Tibial nerve (tissue), 4 donors: ENCODE measurements around the gene IGSF22. TPM values are rescaled to one million over a fixed set of nuclear protein-coding genes. Genes with fewer than 3 reads are reported as not detected.
"Not testable (repeated sequence)": the region's sequence is repeated elsewhere in the genome, so short reads cannot be mapped to it uniquely, and the experiment has no call there.

Source experiments
- DNase-seq, 2 donors: peaks; one replicate each; pipeline ENCODE4 v3.0.0-alpha.2; 2019; ENCODE audit warnings: low spot score in 2 of 2
- H3K27ac ChIP-seq, 4 donors: fragments of 200-600 bp; sonication (generic) in 3 of 4; one replicate each; pipeline ENCODE4 v1.5.1; 2017 to 2019; ENCODE audit warnings: mild to moderate bottlenecking in 1 of 4
- H3K27me3 ChIP-seq, 2 donors: fragments of 200-600 bp; sonication (generic) in 1 of 2; one replicate each; pipeline versions ENCODE4 v1.5.1 to v1.6.0; 2017 to 2019
- H3K36me3 ChIP-seq, 3 donors: fragments of 200-600 bp; sonication (generic); one replicate each; pipeline ENCODE4 v1.5.1; 2018 to 2019
- H3K4me1 ChIP-seq, 4 donors: fragments of 200-600 bp; sonication (generic) in 3 of 4; one replicate each; pipeline ENCODE4 v1.5.1; 2017 to 2019
- H3K4me3 ChIP-seq, 4 donors: fragments of 200-600 bp; sonication (generic) in 3 of 4; one replicate each; pipeline ENCODE4 v1.5.1; 2017 to 2019; ENCODE audit warnings: mild to moderate bottlenecking in 1 of 4, moderate library complexity in 1 of 4
- H3K9me3 ChIP-seq, 4 donors: fragments of 200-600 bp; sonication (generic) in 3 of 4; one replicate each; pipeline ENCODE4 v1.5.1; 2017 to 2019
- CTCF ChIP-seq, 5 experiments: fragments of 200-600 bp in 3 of 5; fragments of 450-650 bp in 2 of 5; sonication (generic) in 3 of 5; IDR thresholded peaks; one replicate each; pipeline ENCODE4 v1.5.1; 2016 to 2019; ENCODE audit warnings: antibody characterized with exemption in 5 of 5, mild to moderate bottlenecking in 3 of 5, moderate library complexity in 2 of 5
- EP300 ChIP-seq, 2 donors: sonication (generic); formaldehyde crosslinking; IDR thresholded peaks; one replicate each; pipeline ENCODE4 v1.6.1; 2017; ENCODE audit warnings: antibody characterized with exemption in 2 of 2, mild to moderate bottlenecking in 1 of 2
- POLR2A ChIP-seq, 2 donors: fragments of 450-650 bp; IDR thresholded peaks; one replicate each; pipeline ENCODE4 v1.6.1; 2017; ENCODE audit warnings: antibody characterized with exemption in 2 of 2, mild to moderate bottlenecking in 2 of 2, moderate library complexity in 2 of 2
- WGBS, 2 donors: methylation state at CpG; one replicate each; pipeline ENCODE4 v1.1.5; 2018; 5-methylcytosine and 5-hydroxymethylcytosine counted together
- total RNA-seq, 4 donors: library from RNA; depleted of rRNA; stranded (reverse); fragments of >200 nt; gene quantifications; one replicate each; pipeline ENCODE4 v1.1.0, GENCODE V29; 2016

IGSF22 gene
- total RNA-seq, 4 donors from 2014 or later = 0.44 to 0.90 TPM; not detected in 2

GRCh38 chr11:18677560-18677959, 48.4 kb downstream of the IGSF22 start:
- no peaks in the 10 kb centered on the region for H3K36me3 ChIP-seq
- DNase-seq = no peak
- 81 to 92% methylated on average over 3 of the region's 3 CpGs for WGBS, 2 donors
- H3K4me3 ChIP-seq = no peak overlapping the region
- TF ChIP-seq POLR2A (IDR thresholded peaks at IDR 0.05) = no peak
- TF ChIP-seq CTCF (IDR thresholded peaks at IDR 0.05) = no peak
- no peak for TF ChIP-seq EP300 (IDR thresholded peaks at IDR 0.05)
- H3K27ac ChIP-seq = no peak overlapping the region
- no peaks in the 10 kb centered on the region for H3K9me3 ChIP-seq
- no peaks in the 10 kb centered on the region for H3K27me3 ChIP-seq
- H3K4me1 ChIP-seq = no peaks in the 10 kb centered on the region

GRCh38 chr11:18676803-18677202, 49.2 kb downstream of the IGSF22 start:
- TF ChIP-seq CTCF (IDR thresholded peaks at IDR 0.05) (no peak), EP300 (IDR thresholded peaks at IDR 0.05) (no peak), POLR2A (IDR thresholded peaks at IDR 0.05) (no peak)
- no peak overlapping the region for H3K4me3 ChIP-seq
- H3K4me1 ChIP-seq = no peaks in the 10 kb centered on the region
- no peak overlapping the region for H3K27ac ChIP-seq
- no peaks in the 10 kb centered on the region for H3K9me3 ChIP-seq
- no peaks in the 10 kb centered on the region for H3K27me3 ChIP-seq
- no peaks in the 10 kb centered on the region for H3K36me3 ChIP-seq
- DNase-seq = no peak
- 68 to 77% methylated on average over 4 of the region's 4 CpGs for WGBS, 2 donors

GRCh38 chr11:18672209-18672608, 53.8 kb downstream of the IGSF22 start:
- 75 to 81% methylated on average over 7 of the region's 7 CpGs for WGBS, 2 donors
- H3K4me1 ChIP-seq, H3K27ac ChIP-seq, DNase-seq, H3K36me3 ChIP-seq, H3K27me3 ChIP-seq, H3K9me3 ChIP-seq, H3K4me3 ChIP-seq: not testable (repeated sequence)

GRCh38 chr11:18671246-18671645, 54.7 kb downstream of the IGSF22 start:
- DNase-seq = no peak

GRCh38 chr11:18669711-18670110, 56.3 kb downstream of the IGSF22 start:
- TF ChIP-seq EP300 (IDR thresholded peaks at IDR 0.05) (no peak), CTCF (IDR thresholded peaks at IDR 0.05) (no peak), POLR2A (IDR thresholded peaks at IDR 0.05) (no peak)
- 71 to 77% methylated on average over 4 of the region's 4 CpGs for WGBS, 2 donors
- no peak overlapping the region for H3K4me3 ChIP-seq
- no peak for DNase-seq
- H3K36me3 ChIP-seq = no peaks in the 10 kb centered on the region
- H3K4me1 ChIP-seq = no peaks in the 10 kb centered on the region
- H3K27ac ChIP-seq = no peak overlapping the region
- no peaks in the 10 kb centered on the region for H3K27me3 ChIP-seq
- H3K9me3 ChIP-seq = no peaks in the 10 kb centered on the region

More at GRCh38 chr11:18671246-18671645, 54.7 kb downstream of the IGSF22 start:
- no peaks in the 10 kb centered on the region for H3K27me3 ChIP-seq
- WGBS, 2 donors = 86 to 87% methylated on average over 2 of the region's 2 CpGs
- TF ChIP-seq POLR2A (IDR thresholded peaks at IDR 0.05) (no peak), CTCF (IDR thresholded peaks at IDR 0.05) (no peak), EP300 (IDR thresholded peaks at IDR 0.05) (no peak)
- H3K4me3 ChIP-seq = no peak overlapping the region
- no peaks in the 10 kb centered on the region for H3K4me1 ChIP-seq
- no peaks in the 10 kb centered on the region for H3K9me3 ChIP-seq
- no peak overlapping the region for H3K27ac ChIP-seq
- no peaks in the 10 kb centered on the region for H3K36me3 ChIP-seq

GRCh38 chr11:18669219-18669596, 56.8 kb downstream of the IGSF22 start:
- no peak for DNase-seq
- TF ChIP-seq CTCF (IDR thresholded peaks at IDR 0.05) (no peak), POLR2A (IDR thresholded peaks at IDR 0.05) (no peak), EP300 (IDR thresholded peaks at IDR 0.05) (no peak)
- WGBS, 2 donors = 17 to 30% methylated on average over 2 of the region's 2 CpGs
- H3K4me1 ChIP-seq = no peaks in the 10 kb centered on the region
- H3K36me3 ChIP-seq = no peaks in the 10 kb centered on the region
- H3K4me3 ChIP-seq = no peak overlapping the region
- no peaks in the 10 kb centered on the region for H3K9me3 ChIP-seq
- no peak overlapping the region for H3K27ac ChIP-seq
- no peaks in the 10 kb centered on the region for H3K27me3 ChIP-seq
